Measurements from ENCODE around the gene AFF1.
A peak's percentile ranks its signal among the peaks of the same experiment; 100 is the strongest.
"Not testable (repeated sequence)": the region's sequence is repeated elsewhere in the genome, so short reads cannot be mapped to it uniquely, and the experiment has no call there.

AFF1 gene

DNA sequence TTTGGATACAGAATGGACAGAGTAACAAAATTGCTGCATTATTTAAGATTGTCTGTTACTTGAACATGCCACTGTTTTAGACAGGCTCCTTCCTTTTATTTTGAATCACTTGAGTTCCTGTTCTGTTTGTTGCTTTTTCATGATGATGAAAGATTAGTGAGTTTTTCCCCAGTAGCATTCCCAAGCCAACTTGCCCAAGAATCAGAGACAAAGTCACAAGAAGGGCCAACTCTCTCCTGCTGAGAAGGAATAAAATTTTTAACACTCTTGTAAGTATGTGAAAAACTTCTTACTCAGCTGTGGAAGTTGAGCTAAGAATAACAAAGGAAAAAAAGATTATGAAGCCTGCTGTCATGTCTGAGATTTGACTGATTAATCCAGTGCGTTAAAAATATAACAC lies 181.4 kb downstream of the AFF1 start:
- no peak for DNase-seq (ENCODE audit: low spot score)

DNA sequence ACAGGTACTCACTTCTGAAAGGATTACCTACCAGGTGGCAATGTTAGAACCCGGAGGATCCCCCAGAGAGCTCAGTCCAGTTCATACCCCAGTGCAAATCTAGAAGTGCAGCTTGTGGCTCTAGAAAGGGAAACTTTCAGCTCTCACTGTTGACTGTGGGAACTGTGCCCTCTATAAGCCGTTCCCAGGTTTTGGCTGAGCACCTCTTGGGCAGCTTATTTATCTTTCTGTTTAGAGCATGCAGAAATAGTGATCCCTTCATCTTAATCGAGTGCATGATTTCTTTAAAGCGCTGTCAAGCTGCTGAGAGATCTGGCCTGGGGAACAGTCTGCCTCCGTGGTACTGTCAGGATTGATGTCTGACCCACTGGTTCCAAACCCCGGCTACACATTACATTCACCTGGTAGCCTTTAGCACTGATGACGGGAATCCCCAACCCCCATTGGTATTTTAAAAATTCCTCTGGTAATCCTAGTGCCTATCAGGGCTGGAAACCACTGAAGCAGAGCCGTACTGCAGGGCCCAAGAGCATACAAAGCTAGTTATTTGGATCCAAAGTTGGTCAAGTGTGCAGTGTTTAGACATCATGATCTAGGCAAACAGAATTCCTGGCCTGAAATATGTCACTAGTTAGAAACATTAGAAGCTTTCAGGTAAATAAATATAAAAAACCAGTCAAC lies 182.4 kb downstream of the AFF1 start:
- no peak for DNase-seq (ENCODE audit: low spot score)

DNA sequence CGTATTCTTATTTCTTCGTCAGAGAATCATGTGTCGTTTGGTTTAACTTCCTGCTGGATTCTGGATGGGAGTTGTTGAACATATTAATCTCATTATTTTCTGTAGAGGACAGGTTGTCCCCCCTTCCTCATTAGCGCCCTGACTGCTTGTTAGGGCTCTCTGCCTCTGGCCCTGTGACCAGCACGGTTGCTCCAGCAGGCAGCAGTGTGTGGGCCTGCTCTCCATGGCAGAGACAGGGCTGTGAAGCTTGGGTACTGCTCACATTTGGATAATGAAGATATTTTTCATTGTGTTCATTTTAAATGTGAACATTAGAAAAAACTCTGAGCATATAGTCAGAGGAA lies 182.9 kb downstream of the AFF1 start:
- DNase-seq (ENCODE audit: low spot score), result no peak

DNA sequence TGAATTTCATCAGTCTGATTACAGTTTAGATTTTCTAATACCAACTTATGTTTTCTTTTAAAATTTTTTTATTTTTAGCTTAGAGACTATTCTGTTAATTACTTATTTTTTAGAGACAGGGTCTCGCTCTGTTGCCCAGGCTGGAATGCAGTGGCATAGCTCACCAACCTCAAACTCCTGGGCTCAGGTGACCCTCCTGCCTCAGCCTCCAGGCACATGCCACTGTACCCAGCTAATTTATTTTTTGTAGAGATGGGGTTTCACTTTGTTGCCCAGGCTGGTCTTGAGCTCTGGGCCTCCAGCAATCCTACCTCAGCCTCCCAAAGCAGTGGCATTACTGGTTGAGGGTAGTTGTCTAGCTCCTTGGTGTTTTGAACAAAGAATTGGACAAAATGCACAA lies 183.6 kb downstream of the AFF1 start:
- DNase-seq (ENCODE audit: low spot score), result no peak

DNA sequence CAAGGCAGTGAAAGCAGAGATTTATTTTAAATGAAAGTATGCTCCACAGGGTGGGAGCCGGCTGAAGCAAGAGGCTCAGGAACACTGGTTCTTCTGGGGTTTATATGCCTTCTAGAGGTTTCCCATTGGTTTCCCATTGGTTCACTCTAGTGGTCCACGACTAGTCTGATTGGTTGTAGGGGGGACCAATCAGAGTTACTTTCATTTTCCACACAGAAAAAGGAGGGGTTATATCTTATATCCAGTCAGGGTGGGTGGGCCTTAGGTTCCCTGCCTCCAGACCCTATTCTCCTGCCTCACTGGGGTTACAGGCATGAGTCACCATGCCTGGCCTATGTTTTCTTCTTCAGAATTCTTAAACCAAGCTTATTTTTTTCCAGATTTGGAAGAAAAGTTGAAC lies 184.0 kb downstream of the AFF1 start:
- peak; percentile 73 for DNase-seq (ENCODE audit: low spot score)

DNA sequence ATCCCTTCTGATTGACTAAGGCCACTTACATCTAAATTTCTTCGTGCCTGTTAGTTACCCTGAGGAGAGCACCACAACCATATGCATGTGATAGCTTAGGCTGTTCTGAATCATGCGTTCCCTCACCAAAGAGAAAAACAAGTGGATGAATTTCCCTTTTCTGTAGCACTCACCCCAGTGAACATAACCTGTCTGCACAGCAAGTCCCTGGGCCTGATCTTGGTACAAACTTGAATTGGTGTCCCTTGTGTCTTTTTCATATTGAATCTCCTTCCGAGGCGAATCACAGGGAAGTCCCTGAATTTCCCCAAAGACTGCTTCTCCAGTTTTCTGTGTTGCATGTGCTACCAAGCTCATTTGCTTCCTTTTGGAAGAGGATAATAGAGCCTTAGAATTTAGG lies 185.2 kb downstream of the AFF1 start:
- no peak for DNase-seq (ENCODE audit: low spot score)

DNA sequence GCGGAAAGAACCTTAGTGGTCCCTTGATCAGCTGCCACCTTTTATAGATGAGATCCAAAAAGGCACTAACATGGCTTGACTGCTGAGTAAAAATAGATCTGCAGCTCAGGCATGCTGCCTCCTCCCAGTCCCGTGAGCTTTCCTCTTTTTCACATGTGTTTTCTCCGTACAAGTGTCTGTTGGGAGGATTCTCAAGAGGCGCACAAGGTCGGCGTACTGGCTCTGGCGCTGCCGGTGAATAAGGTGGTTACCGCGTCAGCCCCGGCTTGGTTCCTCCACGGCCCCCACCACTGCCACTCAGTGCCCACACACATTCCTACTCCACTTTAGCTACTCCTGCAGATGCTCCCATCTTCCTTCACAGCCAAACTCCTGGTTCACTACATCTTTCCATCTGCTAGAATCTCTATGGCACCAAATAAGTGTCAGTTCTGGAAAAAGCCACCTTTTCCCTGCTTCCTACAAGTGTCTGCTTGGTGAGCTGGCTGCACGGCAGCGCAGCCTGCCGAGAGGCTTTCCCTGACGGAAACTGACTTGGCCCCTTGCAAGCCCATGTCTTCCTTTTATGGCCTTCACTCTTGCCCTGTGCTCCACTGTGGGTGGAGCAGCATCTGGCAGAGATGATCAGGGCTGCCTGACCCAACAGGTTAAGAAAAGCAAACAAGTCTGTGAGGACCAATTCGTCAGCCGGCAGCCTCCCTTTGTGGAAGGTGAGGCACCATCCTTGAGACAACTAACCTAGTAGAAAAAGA lies 185.8 kb downstream of the AFF1 start:
- no peak for DNase-seq (ENCODE audit: low spot score)

DNA sequence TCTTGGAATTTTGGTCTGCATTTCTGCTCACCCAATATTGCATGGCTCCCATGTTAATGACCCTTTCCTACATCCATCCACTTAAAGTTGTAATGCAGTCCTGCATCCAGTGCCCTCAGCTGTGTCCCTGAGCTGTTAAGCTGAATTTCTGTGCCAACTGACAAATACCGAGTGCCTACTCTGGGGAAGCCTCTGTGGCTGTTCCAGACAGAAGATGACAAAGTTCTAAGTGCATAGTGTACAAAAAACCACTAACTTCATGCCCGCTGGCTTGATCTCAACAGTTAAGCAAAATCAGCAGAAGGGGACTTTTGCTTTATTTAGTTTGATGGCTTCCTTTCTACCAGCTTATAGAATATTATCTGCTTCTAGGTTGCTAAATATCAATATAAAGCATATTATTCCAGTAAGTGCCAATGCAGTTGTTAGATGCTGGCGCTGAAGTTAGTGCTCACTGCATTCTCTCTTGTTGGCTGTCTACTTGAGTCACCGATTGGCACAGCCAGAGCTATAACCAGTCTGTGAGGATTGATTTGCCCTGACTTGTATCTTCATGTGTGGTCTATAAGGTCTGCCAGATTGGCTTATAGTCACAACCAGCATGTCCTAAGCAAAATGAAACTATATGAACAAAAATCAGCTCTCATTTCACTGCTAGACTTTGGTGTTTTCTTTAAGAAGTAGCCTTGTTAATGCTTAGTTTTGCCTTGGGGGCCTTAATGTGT lies 186.7 kb downstream of the AFF1 start:
- no peak for DNase-seq (ENCODE audit: low spot score)

DNA sequence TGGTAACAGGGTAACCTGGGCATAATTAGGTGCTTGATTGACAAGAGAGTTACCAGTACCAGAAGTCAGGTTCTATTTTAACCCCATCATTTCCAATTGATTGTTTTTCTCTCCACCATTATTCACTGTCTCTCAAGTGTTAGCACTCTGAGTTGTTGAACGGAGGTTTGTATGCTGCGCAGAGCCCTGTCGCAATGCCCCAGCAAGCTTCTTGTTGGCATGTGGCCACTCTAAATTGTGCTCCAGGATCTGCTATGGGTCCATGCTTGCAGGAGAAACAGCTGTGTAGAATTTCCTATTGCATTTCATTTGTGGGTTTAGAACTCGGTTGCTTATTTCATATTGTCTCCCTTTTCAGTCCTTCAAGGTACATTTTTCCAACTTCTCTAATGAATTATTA lies 187.4 kb downstream of the AFF1 start:
- no peak for DNase-seq (ENCODE audit: low spot score)

DNA sequence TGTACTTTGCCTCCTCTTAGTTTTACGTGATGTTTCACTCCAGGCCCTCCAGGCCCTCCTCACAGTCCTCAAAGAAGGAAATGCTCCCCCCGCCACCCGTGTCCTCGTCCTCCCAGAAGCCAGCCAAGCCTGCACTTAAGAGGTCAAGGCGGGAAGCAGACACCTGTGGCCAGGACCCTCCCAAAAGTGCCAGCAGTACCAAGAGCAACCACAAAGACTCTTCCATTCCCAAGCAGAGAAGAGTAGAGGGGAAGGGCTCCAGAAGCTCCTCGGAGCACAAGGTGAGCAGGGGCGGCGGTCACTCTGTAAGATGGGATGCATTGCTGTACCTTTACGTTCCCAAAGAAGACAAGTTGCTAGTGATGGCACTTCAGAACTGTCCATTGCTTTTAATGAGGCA lies 191.2 kb downstream of the AFF1 start:
- no peak for DNase-seq (ENCODE audit: low spot score)

DNA sequence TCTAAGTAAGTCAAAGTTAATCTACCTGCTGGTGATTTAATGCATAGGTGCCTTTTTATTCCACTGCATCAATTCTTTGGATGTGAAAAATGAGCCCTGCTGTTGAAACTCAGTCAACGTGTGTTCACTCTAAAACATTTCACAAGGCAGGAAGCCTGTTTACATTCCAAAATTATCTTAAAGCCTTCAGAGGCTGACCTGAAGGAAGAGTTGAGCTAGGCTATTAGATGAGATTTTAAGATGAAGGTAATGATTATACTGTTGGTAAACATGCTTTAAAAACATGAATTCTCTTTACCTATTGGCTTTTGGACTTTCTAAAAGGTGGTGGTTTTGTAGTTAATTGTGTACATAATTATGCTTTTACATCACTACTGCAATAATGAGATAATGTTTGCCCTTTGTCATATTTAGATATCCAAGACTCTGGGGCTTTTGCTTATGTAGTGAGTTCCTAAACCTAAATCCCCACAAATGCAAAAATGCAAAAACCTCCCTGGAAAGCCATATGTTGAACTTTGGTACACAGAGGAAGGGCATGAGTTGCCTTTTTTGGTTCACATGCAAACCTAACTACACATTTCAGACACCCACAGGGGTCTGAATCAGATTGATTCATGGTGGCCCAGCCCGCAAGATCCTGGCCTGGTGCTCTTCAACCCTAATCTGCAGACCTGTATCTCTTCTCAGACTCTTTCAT lies 193.3 kb downstream of the AFF1 start:
- DNase-seq (ENCODE audit: low spot score), result no peak

DNA sequence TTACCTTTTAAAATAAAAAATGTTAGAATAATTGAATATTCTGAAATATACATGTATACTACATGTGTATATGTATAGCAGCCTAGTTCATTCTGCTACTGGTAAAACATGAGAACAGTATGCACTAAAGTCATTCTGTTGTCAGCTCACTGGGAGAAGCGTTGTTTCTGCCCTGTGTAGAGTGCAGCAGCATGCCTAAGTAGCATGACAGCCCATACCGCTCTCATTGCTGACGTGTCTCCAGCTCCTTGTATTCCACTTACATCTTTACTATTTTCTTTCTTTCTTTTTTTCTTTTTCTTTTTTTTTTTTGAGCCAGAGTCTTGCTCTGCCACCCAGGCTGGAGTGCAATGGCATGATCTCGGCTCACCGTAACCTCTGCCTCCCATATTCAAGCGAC lies 194.9 kb downstream of the AFF1 start:
- no peak for DNase-seq (ENCODE audit: low spot score)

DNA sequence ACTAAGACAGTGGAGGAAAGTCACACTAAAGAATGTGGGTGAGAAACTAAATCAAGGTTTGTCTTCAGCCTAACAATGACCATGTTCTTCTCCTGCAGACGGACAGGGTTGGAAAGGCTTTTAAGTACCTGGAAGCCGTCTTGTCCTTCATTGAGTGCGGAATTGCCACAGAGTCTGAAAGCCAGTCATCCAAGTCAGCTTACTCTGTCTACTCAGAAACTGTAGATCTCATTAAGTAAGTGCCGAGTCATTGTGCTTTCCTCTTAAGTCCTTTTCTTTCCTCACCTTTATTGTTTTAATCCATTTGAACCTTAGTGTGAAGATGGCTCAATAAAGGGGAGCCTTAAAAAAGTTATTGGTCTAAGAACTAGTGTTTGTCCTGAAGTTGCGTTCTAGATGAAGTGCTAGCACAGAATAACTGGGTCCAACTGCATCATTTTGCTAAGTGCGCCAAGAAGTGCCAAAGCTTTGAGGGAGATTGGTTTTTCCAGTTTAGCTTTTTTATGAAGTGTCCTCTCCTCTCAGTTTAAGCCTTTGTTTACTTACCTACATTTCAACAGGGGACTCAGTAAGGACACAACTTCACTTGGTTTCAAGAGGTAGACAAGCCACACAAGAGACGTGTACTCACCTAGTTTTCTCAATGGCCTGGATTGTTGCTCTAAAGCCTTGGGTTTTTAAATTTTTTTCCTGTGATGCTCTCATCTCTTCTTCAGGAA lies 196.3 kb downstream of the AFF1 start:
- no peak for DNase-seq (ENCODE audit: low spot score)

DNA sequence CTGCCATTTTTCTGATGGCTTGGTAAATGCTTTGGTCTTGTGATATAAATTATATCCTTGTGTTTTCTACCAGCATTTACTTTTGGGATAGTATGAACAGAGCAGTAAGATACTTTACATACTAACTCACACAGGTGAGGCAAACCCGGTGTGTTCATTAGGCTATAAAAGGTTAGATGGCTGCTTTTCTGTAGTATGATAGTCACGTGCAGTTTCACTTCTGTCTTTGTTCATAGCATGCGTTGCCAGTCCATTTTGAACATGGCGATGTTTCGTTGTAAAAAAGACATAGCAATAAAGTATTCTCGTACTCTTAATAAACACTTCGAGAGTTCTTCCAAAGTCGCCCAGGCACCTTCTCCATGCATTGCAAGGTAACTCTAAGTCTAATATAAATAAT lies 197.2 kb downstream of the AFF1 start:
- no peak for DNase-seq (ENCODE audit: low spot score)

DNA sequence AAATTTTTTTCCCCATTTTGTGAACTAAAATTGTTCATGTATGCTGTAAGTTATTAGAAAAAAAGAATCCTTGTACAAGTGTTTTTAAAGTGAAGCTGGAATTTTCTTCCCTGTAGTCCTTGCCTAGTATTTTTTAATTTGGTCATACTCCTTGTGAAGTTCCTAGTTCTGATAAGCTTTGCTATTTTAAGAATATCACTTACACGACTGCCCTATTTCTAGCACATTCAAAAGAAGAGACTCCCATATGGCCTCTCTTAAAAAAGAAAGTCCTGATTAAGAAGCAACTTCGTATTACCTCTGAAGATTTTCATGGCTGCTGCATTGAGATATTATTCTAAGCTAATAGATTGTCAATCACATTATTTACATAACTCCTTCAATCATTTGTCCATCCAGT lies 198.4 kb downstream of the AFF1 start:
- no peak for DNase-seq (ENCODE audit: low spot score)

DNA sequence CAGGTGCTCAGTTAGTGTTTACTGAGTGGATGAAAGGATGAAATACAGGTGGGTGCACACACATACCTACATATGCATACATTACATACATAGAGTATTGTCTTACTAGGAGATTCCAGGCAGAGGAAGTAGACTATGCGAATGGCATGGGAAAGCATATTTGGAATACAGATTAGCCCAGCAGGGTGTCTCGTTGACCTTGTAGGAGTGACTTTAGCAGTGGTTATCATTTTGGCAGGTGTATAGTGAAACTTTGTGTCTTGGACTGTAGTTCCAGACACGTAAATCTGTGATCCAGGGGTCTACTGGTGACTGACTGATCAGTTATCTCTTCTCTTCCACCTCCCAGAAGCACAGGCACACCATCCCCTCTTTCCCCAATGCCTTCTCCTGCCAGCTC lies 199.3 kb downstream of the AFF1 start:
- no peak for DNase-seq (ENCODE audit: low spot score)

DNA sequence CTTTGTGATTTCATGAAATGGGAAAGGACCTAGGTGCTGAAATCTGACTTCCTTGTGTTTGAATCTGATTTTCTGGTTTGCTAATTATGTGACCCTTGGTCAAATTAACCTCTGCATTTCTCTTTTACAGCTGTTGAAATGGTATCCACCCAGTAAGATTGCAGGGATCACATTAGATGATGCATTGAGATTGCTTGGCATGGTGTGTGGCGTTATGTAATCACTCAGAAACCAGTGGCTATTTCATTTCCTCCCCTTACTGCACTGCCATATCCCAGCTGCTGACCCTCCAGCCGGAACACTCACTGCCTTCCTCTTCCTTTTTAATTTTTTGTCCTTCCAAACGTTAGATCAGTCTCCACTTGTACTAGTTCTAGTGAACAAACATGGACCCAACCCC lies 206.6 kb downstream of the AFF1 start:
- DNase-seq (ENCODE audit: low spot score), result no peak

DNA sequence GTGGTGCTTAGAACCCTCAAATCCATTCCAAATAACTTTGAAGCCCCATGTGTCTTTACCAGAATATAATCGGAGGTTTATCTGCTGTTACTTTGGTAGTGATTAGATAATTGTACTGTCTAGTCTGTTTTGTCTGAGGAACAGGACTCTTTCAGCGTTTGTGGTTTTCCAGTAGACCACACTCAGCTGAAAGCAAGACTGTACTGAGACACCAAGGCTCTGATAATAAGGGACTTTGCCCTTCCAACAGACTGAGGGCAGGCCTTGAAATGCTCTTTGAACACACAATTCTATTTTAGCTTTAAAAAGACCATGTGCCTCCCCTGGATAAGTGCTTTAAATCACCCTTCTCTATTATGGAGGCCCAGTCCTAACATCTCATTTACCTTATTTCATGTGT lies 209.5 kb downstream of the AFF1 start:
- DNase-seq (ENCODE audit: low spot score), result no peak

DNA sequence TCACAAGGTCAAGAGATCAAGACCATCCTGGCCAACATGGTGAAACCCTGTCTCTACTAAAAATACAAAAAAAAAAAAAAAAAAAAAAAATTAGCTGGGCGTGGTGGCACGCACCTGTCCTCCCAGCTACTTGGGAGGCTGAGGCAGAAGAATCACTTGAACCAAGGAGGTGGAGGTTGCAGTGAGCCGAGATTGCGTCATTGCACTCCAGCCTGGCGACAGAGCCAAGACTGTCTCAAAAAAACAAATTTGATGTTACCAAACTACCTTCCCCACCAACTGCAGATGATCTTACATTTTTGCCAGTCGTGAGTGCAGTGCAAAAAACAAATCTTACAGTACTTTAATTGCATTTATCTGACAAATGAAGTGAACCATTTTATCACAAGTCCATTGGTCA lies 211.1 kb downstream of the AFF1 start:
- DNase-seq (ENCODE audit: low spot score), result not testable (repeated sequence)

DNA sequence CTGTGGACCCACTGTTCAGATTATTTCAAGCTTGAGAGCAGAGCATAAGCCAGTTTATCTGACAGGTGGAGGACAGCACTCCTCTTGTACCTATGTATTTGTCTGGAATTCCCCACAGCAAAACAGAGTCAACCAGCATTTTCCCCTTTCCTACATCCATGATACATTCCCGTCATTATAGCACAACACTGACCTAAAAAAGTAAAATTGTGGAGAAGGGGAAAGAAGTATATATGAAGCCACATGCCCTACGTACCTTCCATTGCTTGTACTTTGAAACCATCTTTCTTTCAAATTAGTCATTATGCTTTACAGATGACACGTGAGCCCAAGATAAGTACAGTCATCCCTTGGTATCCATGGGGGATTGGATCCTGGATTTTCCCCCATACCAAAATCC lies 212.3 kb downstream of the AFF1 start:
- no peak for DNase-seq (ENCODE audit: low spot score)

DNA sequence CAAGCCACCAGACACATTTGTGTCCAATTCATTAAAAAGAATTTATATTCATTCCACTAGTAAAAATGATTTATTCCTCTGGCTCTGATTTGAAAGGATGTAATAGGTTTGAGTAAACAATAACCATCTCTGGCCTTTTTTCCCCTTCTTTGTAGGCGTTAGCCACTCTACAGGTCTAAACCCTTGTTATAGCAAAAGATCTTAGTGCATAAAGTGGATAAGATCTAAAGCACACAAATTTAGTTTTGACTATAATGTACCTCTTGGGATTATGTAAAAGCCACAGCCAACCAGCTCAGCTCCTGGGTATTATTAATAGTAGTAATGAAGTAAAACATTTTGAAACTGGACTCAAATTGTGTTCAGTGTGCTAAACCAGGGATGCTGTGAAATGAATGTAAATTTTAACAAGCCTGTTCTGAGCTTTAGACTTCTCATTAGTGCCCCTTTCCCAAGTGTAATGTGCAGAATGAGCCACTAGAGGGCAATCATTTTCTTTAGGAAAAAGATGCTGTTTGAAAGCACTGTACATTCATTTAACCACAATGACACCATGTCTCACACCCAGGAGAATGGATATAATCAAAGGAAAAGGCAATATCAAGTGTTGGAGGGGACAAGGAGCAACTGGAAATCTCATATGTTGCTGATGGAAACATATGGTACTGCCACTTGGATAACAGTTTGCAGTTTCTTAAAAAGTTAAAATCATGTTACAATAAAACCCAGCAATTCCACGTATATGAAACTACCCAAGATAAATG lies 215.9 kb downstream of the AFF1 start:
- DNase-seq (ENCODE audit: low spot score), result peak; percentile 43
